Mononuclear cell (primary cell): ENCODE data around the gene ACTN1. TPM values are rescaled to one million over a fixed set of nuclear protein-coding genes. Genes with fewer than 3 reads are reported as not detected.

Experiments
- H3K27me3 ChIP-seq: 2 replicates; pipeline ENCODE4 v1.6.0; 2011; ENCODE audit warnings: low read length, control low read depth; ENCODE audit not compliant: insufficient read depth
- H3K4me1 ChIP-seq: 2 replicates; pipeline ENCODE4 v1.5.1; 2011; ENCODE audit warnings: mild to moderate bottlenecking, low read length, control low read depth; ENCODE audit not compliant: insufficient read depth
- H3K4me3 ChIP-seq: 2 replicates; pipeline ENCODE4 v1.5.1; 2011; ENCODE audit warnings: mild to moderate bottlenecking, low read length, moderate library complexity
- H3K9me3 ChIP-seq: 2 replicates; pipeline ENCODE4 v1.5.1; 2011; ENCODE audit warnings: low read depth, mild to moderate bottlenecking, control low read depth, low read length
- total RNA-seq: library from RNA; depleted of rRNA; stranded (reverse); fragments of >200 nt; gene quantifications from one replicate; pipeline ENCODE4 v1.2.3, GENCODE V29; 2012

The ACTN1 gene
- total RNA-seq, 1 donor = 80.8 TPM

DNA sequence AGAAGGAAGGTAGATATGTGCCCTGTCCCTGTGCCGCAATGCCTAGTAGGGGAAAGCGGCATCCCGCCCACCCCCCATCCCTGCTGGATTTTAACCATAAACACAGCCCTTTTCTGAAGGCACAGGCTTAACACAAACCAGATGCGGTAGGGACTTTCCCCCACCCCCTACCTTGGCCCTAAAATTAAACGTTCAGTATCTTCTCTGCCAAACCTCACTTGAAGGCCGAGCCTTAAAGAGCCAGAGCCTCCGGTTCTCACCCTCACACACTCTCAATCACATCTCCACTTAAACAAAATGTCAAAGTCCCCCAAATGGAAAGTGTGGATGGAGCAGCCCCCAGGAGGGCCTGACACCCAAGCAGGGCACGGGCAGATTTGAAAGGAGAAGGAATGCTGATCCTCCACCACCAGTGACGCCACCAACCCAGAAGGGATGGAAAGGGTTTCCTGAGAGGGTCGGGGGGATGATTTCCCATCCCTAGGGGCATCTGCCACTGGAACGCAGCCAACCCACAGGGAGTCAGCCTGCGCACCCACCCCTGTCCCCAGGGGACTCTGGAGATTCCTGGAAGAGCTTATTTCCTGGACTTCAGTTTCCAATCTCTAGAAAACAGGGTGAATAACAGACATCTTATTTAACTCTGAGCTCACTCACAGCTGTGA lies 26.4 kb downstream of the ACTN1 start:
- Histone ChIP-seq H3K27me3 (no peaks in the 10 kb centered on the region), H3K9me3 (no peaks in the 10 kb centered on the region), H3K4me3 (no peak overlapping the region), H3K4me1 (peaks cover 85% of the 10 kb centered on the region)

DNA sequence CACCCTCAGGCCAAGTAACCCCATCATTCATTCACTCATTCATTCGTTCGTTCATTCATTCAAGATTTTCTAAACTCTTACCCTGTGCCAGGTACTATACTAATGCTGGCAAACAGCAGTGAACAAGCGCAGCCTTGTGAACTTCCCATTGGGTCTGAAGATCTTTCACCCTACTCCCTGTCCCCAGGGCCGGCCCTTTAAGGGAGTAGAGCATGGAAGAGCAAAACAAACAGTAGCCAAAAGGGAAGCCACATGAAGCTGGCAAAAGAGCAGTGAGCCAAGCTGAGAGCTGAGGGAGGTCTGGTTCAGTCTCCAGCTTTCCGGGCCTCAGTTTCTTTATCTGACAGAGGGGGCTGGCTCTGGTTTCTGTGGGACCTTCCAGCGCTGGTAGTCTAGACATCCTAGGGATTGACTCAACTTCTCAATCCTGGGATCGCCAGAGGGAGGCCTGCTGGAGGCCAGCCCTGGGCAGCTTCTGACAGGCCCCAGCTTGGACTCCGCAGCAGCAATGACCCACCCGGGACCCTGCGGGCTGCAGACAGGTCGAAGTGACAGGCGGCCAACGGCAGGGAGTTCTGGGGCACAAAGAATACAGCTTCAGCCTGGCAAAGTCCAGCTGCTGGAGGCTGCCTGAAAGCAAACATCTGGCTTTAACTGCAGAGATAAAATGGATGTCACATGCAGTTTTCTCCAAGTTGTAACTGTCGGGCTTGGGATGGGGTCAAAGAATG lies 27.1 kb downstream of the ACTN1 start:
- Histone ChIP-seq H3K4me1 (peaks cover 85% of the 10 kb centered on the region), H3K9me3 (no peaks in the 10 kb centered on the region), H3K27me3 (no peaks in the 10 kb centered on the region), H3K4me3 (no peak overlapping the region)

DNA sequence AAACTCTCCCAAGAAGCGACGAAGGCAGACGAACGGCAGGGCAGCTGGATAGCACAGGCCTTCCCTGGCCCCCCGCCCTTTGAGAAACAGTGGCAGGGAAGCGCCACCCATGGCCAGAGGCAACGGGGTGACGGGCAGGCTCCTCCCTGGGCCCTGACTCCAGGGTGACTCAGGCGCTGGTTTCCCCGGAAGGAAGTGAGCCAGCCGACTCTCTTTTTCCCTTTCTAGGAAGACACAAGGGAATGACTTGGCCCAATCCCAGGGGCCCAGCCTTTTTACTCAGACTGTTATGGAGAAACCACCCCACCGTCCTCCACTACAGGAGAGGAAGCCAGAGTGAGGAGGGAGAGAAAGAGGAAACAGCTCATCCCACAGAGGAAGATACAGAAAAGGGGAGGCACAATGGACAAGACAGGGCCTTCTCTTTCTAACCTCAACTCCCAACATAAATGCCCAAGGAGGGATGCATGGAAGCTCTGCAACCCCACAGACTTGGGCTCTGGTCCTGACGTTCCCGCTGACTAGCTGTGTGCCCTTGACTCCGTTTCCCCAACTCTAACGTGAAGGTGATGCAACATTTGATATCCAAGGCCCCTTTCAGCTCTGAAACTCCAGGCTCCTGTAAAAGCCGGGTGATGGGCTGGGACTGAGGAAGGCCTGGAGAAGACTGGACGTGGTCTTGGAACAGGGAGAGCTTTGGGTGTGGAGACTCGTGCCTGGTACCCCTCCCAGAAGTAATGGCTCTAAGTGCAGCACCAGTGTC lies 27.9 kb downstream of the ACTN1 start:
- Histone ChIP-seq H3K4me1 (peaks cover 85% of the 10 kb centered on the region), H3K9me3 (no peaks in the 10 kb centered on the region), H3K4me3 (no peak overlapping the region), H3K27me3 (no peaks in the 10 kb centered on the region)

DNA sequence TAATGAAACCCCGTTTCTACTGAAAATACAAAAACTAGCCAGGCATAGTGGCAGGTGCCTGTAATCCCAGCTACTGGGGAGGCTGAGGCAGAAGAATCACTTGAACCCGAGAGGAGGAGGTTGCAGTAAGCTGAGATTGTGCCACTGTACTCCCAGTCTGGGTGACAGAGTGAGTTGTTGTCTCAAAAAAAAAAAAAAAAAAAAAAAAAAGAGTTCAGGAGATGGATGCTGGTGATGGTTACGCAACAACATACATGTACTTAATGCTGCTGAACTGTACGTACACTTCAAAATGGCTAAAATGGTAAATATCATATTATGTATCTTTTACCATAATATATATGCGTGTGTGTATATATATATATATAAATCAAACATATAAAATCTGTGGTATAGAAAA lies 29.0 kb downstream of the ACTN1 start:
- Histone ChIP-seq H3K4me3 (no peak overlapping the region), H3K9me3 (no peaks in the 10 kb centered on the region), H3K27me3 (no peaks in the 10 kb centered on the region), H3K4me1 (peaks cover 86% of the 10 kb centered on the region)

DNA sequence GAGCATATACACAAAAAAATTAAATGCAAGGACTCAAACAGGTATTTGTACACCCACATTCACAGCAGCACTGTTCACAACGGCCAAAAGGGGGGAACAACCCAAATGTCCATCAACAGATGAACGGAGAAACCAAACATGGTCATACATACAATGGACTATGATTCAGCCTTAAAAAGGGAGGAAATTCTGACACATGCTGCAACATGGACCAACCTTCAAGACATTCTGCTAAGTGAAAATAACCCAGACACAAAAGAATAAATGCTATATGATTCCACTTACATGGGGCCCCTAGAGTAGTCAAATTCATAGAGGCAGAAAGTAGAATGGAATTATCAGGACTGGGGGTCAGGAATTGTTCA lies 29.5 kb downstream of the ACTN1 start:
- Histone ChIP-seq H3K4me1 (peaks cover 87% of the 10 kb centered on the region), H3K27me3 (no peaks in the 10 kb centered on the region), H3K4me3 (no peak overlapping the region), H3K9me3 (no peaks in the 10 kb centered on the region)

DNA sequence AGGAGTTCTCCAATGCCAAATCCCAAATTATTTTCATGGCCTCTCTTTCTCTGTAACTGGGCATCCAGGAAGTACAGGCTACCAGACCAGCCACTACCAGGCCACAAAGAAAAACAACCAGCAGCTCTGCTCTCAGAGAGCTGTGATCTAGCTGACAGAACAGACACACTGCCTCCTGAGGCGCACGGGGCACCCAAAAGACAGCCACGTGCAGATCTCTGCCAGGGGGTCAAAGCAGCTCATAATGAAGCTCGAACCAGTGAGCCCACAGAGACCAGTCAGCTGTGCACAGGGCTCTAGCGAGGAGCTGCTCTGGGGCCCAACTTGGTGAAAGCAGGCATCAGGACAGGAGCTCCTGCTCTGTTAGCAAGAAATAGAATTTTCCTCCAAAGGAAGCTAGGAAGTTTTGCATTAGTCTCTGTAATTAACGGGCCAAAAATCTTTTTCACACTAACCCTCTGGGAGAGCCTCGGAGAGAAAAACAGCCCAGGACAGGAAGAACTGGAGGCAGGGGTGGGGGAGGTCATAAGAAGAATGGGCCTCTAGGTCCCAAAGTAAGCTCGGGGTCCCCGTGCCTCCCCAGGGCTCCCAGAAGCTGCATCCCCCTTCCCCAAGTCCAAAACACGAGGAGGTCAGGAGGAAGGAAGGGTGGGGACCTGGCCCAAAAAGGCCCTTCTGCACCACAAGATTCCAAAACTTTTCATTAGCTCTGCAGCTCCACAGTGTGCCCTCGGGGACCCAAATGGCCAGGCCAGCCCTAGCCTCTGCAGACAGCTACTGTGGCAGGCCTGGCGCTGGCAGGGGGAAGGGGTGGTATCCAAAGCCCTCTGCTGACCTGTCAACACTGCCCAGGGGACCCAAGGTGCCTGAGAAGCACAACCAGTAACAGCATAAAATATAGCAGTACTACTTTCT lies 30.2 kb downstream of the ACTN1 start:
- Histone ChIP-seq H3K4me1 (peaks cover 88% of the 10 kb centered on the region), H3K4me3 (no peak overlapping the region), H3K9me3 (no peaks in the 10 kb centered on the region), H3K27me3 (no peaks in the 10 kb centered on the region)

DNA sequence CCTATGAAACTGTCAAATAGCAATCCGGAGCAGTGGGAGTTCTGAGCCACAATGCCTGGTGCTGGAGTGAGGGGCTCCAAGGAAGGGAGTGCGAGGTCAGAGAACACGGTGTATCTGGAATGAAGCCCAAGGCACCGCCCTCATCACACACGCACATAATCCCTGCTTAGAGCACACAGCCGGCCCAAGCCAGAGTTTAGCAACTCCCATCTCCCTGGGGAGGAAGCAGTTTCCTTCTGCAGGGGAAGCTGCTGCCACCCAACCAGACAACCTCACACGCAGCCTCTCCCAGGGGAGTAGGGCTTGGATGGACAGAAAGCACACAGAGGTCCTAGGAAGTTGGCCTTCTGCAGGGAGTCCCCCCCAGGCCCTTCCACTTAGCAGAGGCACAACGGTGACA lies 31.3 kb downstream of the ACTN1 start:
- Histone ChIP-seq H3K27me3 (no peaks in the 10 kb centered on the region), H3K4me3 (no peak overlapping the region), H3K9me3 (no peaks in the 10 kb centered on the region), H3K4me1 (peaks cover 86% of the 10 kb centered on the region)

DNA sequence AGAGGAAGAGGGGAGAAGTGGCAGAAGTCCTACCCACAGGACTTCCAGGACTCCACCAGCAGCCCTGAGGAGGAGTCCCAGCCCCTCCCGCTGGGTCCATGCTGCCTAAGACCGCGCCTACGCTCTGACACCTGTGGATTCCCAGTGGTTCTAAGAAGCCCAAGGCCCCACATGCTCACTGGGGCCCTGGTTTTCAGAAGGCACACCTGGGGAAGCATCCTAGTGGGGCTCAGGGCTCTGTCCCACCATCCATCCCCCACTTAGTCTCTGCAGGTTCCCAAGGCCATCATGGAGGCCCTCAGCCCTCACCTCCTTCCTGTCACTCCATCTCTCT lies 32.6 kb downstream of the ACTN1 start:
- Histone ChIP-seq H3K4me3 (no peak overlapping the region), H3K27me3 (no peaks in the 10 kb centered on the region), H3K4me1 (peaks cover 86% of the 10 kb centered on the region), H3K9me3 (no peaks in the 10 kb centered on the region)

DNA sequence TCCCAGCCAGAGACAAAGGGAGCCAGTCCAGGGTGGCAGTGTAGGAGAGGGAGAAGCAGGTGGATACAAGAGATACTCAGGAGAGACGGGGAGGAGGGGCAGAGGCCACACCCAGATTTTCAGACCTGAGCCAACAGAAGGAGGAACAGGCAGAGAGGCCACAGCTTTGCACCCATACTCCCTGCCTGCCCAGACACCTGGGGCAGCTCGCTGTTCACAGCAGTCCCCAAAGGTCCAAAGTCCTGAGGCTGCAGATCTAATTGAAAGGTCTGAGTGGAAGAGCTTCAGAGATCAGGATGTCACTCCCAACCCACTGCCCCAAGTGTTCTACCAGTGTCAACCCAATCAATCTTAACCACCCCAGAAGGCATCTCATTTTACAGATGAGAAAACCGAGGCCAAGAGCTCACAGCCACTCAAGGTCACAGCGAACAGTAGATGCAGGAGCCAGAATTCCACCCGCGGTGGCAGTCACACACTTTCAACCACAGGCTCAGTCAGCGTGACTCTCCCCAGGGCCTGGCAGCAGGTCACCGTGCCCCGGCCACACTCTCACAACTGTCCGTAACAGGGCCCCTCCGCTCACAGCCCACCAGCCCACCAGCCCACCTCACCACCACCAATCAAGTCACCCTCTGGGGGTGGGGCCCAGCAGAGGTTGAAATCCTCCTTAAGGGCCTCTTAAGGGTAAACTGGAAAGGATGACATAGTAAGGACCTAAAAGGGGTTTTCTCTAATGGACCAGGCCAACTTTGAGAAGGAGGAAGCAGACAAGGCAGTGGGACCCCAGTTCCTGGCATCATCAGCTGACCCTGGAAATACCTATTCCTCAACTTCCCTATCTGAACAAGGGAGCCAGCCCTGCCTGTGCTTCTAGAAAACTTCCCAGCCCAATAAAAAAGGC lies 33.3 kb downstream of the ACTN1 start:
- Histone ChIP-seq H3K4me3 (no peak overlapping the region), H3K4me1 (peaks cover 83% of the 10 kb centered on the region), H3K9me3 (no peaks in the 10 kb centered on the region), H3K27me3 (no peaks in the 10 kb centered on the region)

DNA sequence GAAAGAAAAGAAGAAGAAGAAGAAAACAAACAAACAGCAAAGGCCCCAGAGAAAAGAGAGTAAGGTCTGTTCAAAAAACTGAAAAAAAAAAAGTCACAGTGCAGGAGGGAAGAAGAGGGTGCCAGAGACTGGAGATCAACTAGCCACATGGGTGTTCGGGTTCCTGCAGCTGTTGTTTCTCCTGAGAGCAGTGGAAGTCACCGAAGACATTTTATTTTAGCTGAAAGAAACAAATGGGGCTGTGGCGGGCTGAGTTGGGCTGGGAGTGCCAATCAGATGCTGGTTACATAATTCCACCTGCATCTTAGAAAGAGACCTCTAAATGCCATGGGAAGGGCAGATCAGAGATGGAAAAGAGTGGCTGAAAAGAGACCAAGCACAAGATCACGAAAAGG lies 33.9 kb downstream of the ACTN1 start:
- Histone ChIP-seq H3K27me3 (no peaks in the 10 kb centered on the region), H3K4me1 (peaks cover 80% of the 10 kb centered on the region), H3K9me3 (no peaks in the 10 kb centered on the region), H3K4me3 (no peak overlapping the region)

DNA sequence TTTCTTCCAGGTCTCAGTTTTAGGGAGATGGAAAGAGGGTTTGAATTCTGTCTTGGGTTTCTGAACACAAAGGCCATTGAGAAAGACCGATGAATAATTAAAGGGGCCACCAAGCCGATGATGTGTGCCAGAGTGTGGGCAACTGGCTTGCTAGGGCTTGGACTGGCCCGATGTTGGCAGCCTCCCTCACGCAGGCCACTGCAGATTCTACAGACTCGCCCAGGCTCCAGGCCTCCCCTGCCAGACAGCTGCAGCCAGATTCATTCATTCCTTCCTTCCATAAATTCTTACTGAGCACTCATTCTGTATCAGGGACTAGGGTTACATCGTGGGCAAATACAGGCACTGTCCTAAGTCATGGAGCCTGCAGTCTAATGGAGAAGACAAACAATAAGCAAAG lies 34.9 kb downstream of the ACTN1 start:
- Histone ChIP-seq H3K4me3 (no peak overlapping the region), H3K4me1 (peaks cover 79% of the 10 kb centered on the region), H3K27me3 (no peaks in the 10 kb centered on the region), H3K9me3 (no peaks in the 10 kb centered on the region)

DNA sequence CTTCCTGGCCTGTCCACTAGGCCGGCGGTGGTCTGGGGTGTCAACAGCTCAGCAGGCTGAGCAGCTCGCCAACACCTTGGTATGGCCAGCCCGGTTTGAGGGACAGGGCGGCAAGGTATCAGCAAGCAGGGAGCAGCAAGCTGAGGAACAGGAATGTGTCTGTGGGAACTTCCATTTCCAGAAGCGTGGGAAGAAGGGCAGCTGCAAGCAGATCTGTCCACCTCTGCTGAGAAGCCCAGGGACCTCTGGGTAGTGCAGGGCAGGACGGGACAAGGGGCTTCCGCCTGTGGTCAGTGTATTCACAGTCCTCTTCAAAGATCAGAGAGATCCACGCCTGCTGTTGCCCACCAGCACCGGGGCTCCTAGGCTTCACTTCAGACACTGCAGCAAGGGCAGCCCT lies 36.0 kb downstream of the ACTN1 start:
- Histone ChIP-seq H3K4me1 (peaks cover 79% of the 10 kb centered on the region), H3K4me3 (no peak overlapping the region), H3K27me3 (no peaks in the 10 kb centered on the region), H3K9me3 (no peaks in the 10 kb centered on the region)

DNA sequence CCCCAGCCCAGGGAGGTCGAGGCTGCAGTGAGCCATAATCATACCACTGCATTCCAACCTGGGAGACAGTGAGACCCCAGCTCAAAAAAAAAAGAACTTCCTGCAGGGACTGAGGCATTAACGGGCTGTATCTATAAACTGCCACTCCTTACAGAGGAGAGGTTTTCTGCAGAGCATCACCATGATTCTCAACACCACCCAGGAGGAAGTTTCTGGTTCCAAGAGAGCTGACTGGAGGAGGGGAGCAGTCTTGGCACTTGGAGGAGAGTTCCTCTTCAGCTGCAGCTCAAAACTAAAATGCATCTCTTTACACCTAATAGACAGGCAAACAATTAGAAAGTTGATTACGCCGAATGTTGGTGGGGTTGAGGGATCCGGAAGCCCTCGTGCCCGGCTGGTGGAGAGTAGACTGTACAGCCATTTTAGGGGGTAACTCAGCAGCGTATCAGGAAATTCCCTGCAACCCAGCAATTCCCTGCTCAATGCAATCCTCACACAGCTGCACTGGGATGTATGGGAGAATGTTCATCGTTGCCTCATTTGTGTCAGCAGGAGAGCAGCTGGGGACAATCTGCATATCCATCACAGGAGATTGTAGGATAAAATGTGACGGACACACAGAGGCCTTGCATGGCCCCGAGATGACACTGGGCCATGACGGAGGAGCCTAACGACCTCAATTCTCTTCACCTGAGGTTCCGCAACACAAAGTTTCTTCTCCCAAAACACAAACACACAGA lies 36.6 kb downstream of the ACTN1 start:
- peaks cover 79% of the 10 kb centered on the region for H3K4me1 ChIP-seq
- no peak overlapping the region for H3K4me3 ChIP-seq
- H3K27me3 ChIP-seq = no peaks in the 10 kb centered on the region

More for the DNA sequence above, 36.6 kb downstream of the ACTN1 start:
- H3K9me3 ChIP-seq = no peaks in the 10 kb centered on the region
